Fibroblast of the aortic adventitia (primary cell): ENCODE results near the gene KLK15. TPM values are rescaled to one million over a fixed set of nuclear protein-coding genes. Genes with fewer than 3 reads are reported as not detected.
"Not testable (repeated sequence)": the region's sequence is repeated elsewhere in the genome, so short reads cannot be mapped to it uniquely, and the experiment has no call there.

ENCODE experiments used
- DNase-seq: peaks from one replicate; pipeline ENCODE4 v3.0.0-alpha.2; 2010; ENCODE audit warnings: low read depth
- H3K4me3 ChIP-seq: 2 replicates; pipeline ENCODE4 v1.5.1; 2011; ENCODE audit warnings: low read depth, mild to moderate bottlenecking, control low read depth, low read length, moderate library complexity
- CTCF ChIP-seq: IDR thresholded peaks from 2 replicates; pipeline ENCODE4 v1.5.1; 2011; ENCODE audit warnings: mild to moderate bottlenecking, low read length, control low read depth, inconsistent platforms; ENCODE audit not compliant: insufficient read depth
- total RNA-seq: library from RNA; depleted of rRNA; stranded (reverse); fragments of >200 nt; gene quantifications from 2 replicates; pipeline ENCODE4 v1.2.3, GENCODE V29; 2012; ENCODE audit warnings: low replicate concordance

The KLK15 gene
- total RNA-seq, 1 donor: not detected

GRCh38 chr19:50792272-50793250 lies 40.8 kb downstream of the KLK15 start:
- no peak overlapping the region for H3K4me3 ChIP-seq
- no peak for DNase-seq
- no peak for TF ChIP-seq CTCF

- TF ChIP-seq CTCF: no peak
- no peak for DNase-seq
- H3K4me3 ChIP-seq: no peak overlapping the region
These were observed 41.6 kb downstream of the KLK15 start for GRCh38 chr19:50791594-50792271.

GRCh38 chr19:50790922-50791467 lies 42.4 kb downstream of the KLK15 start:
- no peak for DNase-seq
- no peak for TF ChIP-seq CTCF
- H3K4me3 ChIP-seq: no peak overlapping the region

GRCh38 chr19:50790396-50790795 lies 43.0 kb downstream of the KLK15 start, which contains the start of gene ACP4:
ACP4 (plus strand) TSS chr19:50790415; CDS start chr19:50790415, 0 bp downstream.
- TF ChIP-seq CTCF: no peak

GRCh38 chr19:50785329-50785728 lies 48.0 kb downstream of the KLK15 start:
- TF ChIP-seq CTCF: no peak
- H3K4me3 ChIP-seq: no peak overlapping the region
- DNase-seq: no peak

More at GRCh38 chr19:50790396-50790795, 43.0 kb downstream of the KLK15 start, which contains the start of gene ACP4:
- no peak for DNase-seq
- no peak within 1 kb of the TSS for H3K4me3 ChIP-seq

- DNase-seq: no peak
- TF ChIP-seq CTCF: no peak
- no peak overlapping the region for H3K4me3 ChIP-seq
These were observed 48.7 kb downstream of the KLK15 start for GRCh38 chr19:50784710-50785109.

- not testable (repeated sequence) for DNase-seq, H3K4me3 ChIP-seq
These were observed 49.6 kb downstream of the KLK15 start for GRCh38 chr19:50783848-50784152.
